HG03280 (cell line): ENCODE measurements around the gene POLDIP2.

ENCODE experiments used
- ATAC-seq: cut with Tn5 transposase; IDR thresholded peaks from one replicate; pipeline ENCODE4 v1.9.1; 2021; ENCODE audit warnings: mild to moderate bottlenecking, moderate library complexity; ENCODE audit not compliant: unreplicated experiment

The POLDIP2 gene

DNA sequence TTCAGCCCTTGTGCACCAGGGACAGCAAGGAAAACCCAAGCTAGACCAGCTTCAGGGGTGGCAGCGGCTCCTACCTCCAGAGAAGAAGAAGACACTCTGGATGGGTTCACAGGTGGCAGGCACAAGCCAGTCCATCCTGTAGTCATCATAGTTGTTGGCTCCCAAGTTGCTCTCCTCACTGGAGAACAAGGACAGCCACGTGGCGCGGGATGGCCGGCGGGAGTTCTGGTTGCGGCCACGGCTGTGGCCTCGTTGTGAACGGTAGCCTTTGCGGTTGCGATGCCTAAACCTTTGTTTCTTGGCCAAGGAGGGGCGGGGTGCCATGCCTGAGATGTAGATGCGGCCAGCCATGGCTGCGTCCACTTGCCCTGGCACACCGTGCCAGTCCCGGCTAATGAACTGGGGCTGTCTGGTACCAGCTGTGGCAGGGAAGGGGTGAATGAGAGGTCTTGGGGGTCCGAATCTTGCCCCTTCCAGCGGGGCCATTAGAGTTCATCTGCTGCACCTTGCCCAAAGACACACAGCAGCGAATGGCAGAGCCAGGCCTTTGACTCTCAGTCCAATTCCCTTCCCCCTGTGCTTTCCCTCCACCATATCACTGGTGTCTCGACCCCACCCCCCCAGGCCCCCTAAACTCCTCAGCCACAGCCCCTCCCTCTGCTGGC, 10.4 kb upstream of the POLDIP2 start:
- no peak for ATAC-seq

DNA sequence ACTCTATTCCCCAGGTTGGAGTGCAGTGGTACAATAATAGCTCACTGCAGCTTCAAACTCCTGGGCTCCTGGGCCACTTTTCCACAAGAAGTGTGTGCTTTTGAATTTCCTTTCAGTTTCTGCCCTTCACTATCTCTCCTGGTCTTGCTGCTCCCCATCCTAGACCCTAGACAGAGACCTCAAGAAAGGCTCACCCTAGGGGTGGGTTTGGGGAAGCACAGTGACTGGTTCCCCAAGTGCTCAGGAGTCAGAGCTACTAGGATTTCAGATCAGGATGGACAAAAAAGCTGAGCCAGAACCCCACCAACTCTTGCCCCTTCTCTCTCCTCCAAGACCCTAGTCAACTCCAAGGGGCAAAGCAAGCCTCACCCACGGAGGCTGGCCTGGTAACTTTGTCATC, 9.3 kb upstream of the POLDIP2 start:
- no peak for ATAC-seq

DNA sequence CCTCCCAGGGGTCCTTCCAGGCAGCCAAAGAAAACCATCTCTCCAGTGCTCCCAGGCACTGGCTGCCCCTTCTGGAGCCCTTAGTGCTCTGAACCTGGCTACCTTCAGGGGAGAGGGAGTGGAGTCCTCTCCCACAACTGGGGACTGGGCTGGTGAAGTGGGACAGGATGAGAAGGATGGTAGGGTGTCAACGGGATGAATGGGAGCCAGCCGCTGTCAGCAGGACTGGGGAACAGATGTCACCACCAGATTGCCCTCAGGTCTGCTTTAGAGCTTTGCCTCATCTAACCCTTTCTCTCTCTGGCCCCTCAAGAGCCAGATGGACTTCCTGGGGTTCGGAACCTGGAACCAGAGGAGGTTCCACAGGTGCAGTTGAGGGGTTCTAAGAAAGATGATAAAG, 8.2 kb upstream of the POLDIP2 start:
- ATAC-seq = no peak

DNA sequence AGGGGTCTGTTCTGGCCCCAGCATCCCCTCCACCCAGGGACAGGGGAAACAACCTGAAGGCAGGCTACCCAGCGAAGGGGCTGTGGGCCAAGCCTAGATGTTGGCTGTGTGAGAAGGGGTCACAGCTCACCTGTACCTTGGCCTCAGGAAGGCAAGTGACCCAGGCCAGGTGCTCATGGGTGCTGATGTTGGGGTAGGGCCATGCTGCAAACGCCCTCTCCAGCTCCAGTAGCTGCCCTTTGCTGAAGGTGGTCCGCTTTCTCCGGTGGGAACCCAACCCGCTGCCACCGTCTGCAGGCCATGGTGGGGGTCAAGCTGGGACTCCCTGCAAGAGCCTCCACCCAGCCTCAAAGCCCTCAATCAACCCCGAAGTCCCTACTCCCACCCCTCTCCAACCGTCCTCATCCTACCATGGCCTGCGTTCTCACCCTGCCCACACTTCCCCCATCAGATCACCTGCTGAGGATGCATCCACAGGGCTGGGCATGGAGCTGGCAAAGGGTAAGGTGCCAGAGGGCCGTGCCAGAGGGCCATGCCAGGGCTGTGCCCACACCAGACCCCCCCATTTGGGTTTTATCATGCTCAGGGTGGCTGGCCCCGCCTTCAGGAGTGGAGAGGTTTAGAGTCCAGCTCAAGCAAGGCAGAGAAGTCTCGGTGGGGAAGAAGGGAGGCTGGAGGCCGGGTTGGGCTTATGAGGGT, 7.5 kb upstream of the POLDIP2 start, which contains the start of gene SEBOX:
TSS of gene SEBOX (minus strand) at position 535 of the 699 bp plus-strand sequence. CDS start at position 487, 48 bp downstream.
- ATAC-seq = no peak

DNA sequence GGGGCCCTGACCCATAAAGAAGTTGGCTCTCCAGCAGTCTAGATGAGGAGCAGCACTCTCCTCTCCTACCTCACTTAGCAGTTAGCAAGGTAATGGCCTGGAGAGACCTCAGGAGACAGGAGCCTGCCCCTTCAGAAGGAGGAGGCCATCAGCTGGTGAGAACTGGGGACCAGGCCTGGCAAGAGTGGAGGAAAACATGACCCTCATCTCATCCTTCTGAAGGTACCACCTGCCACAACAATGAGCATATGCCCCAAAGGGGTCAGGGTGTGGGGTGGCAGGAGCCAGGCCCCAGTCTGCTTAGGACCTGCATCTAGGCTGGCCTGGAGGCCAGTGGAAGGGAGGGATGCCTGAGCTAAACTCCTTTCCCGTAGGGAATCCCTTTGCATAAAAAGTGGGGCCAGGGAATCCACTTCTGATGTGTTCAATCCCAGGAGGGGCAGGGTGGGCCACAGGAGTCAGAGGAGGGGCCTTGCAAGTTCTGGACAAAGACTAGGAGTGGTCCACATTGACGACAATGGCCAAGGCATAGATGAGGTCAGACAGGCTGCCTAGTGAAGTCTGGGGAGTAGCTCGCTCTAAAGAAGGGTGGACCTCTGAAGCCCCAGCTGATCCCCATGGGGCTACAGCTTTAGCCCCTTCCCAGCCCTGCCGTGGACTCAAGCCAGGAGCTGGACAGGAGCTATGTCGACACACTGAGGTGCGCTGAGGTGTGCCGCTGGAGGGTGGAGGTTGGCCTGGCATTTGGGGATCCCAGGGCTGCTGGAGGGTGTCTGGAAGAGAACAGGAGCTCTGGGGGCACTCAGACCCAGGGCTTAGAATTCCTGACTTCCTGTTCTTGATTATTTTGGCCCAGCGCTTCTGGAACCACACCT, 6.7 kb upstream of the POLDIP2 start:
- ATAC-seq = no peak

DNA sequence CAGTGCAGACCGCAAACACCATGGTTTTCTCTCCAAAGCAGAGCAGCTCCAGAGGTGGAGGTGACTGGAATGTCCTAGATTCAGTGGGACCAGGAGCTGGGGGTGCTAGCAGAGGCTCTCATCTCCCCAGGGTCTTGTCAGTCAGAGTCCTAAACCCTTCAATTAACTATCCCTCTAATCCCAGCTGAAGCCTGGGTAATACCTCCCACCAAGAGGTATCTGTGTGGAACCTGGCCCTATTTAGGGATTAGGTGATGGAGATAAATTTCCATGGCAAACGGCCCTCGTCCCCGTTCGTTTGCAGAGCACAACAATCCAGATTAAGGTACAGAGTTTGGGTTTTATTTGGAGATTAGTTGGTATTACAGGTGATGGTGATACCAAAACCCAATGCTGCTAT, 5.9 kb upstream of the POLDIP2 start:
- ATAC-seq = no peak

DNA sequence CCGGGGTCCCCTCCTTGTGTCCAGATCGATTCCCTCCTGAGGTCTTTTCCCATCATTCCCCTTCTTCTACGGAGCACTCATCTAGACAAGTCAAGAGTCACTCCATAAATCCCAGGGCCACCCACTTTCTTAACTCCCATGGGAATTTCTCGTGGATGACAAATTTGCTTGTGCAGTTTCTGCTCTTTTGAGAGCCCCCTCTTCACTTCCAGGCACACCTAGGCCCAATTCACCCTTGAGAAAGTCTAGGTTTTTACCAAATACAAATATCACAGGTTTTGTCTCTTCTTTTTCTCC, 522 bp upstream of the POLDIP2 start:
- ATAC-seq = no peak

DNA sequence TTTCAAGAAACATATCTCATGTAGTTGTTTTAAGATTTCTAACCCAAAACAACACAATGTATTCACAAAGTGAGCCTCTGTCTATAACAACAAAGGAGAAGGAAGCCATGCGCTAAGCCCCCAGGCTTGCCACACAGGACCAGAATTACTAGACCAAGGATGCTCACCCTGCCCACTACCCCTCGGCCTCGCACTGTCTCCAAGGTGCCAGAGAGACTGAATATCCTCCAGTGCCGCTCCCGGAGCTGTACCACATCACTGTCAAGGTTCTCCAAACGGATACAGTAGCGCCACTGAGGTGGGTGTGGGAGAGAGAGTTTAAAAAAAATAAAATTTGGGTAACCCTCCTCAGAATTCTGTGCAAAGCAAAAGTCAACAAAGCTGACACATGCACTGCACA, 7.1 kb downstream of the POLDIP2 start:
- ATAC-seq = no peak

DNA sequence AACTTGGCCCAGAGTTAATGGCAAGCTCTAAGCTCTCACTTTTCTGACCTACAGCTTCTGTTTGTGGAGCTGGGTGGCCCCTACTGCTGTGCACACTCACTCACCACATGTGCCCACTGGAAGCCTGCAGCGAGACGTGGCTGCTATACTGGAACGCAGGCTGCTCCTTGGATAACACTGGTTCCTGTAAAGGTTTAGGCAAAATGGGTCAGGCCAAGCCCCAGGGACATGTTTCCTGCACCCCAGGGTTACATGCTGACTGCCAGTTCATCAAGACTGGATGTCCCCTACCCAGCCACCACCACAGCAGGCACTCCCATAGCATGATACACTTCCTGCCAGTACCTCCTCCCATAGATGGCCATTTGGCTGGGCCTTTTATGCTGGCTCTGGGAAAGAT, 8.3 kb downstream of the POLDIP2 start:
- no peak for ATAC-seq

DNA sequence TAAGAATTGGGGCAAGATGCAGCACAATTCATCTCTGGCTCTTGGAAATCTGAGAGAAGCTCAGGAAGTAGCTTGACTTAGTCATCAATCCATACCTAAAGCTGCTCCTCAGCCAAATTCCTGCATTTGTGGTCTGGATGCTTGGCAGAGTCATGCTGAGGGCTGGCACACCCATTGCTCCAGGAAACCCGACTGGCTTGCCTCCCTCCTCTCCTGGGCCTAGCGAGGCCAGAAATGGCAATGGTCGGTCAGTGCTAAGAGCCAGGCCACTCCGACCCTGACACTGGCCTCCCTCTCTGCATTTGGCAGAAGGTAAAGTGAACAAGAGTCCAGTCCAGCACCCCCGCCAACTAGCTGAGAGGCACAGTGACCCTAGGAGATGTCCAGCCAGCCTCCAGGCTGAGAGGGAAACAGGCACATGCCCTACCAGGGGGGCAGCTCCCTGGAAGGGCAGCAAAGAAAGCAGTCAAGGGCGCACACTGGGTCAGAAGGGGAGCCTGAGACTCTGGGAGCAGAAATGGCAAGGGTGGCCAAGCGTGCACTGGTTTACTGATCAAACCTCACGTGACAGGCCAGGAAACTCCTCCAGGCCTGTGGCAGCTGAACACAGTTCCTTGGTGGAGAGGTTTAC, 10.0 kb downstream of the POLDIP2 start:
- ATAC-seq = no peak

DNA sequence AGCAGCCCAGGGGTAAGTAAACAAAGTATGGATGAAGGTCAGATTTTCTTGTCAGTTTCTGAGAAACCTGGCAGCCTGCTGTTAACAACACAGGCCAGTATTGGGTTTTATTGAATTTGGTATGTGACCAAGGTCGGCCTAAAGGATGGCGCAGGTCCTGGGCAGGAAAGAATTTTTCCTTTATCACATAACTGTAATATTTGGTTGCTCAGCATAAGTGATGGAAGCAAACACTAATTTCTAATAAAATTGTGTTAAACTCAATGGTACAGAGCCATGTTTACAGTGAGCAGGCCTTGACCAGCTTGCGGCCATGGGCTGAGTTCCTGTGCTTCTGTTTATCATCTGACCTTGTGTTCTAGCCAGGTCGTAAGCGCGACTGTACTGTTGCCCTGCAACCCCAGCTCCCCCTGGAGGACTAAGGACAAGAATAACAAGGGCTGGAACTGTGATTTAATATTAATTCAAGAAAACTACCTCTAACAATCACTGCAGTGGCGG, 10.5 kb downstream of the POLDIP2 start:
- ATAC-seq = no peak

DNA sequence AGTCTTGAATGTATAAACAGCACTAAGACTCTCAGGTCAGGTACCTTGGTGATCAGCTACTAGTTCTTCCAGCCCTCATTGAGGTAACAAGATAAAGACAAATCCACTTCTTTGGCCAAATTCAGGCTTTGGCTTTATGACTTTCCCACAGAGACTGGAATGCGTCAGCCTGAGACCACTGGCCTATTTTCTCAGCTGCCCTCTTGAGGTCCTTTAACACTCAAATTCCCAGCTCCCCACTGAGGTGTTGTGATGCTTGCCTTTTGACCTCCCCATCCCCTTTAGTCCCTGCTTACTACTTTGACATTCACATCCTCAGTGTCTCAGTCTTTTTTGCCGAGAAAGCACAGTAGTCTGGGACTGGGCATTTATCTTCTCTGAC, 11.1 kb downstream of the POLDIP2 start:
- no peak for ATAC-seq

DNA sequence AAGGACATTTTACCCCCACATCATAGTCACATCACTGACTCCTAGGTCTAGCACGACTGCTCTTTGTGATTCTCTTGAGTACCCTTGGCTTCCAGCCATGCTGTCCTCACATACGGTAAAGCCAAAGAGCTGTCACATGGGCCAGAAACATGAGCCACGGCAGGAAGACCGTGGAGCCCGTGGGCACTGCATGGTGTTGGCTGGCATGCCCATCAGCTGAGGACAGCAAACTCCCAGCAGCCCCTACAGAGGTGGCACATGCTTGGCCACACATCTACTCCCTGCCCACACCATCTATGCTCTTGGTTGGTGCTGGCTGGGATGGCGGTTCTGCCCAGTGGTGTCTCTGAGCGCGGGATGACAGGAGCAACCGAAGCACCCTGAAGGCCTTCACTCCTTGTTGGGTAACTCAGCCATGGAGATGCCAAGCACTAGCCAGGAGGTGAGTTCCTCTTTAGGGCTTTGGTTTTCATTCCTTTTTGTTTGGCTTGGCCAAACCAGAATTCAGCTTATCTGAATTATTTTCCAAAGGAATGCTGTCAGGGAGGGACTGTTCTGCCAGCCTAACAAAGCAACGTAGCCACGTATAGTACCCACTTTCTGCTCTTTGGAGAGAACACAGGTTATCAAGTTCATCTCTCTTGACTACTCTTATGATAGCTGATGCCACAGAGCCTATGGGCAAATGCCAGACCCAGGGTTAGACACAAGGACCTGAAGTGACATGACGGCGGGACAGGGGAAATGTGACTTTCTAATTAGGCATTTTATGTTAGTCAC, 11.7 kb downstream of the POLDIP2 start:
- ATAC-seq = no peak

DNA sequence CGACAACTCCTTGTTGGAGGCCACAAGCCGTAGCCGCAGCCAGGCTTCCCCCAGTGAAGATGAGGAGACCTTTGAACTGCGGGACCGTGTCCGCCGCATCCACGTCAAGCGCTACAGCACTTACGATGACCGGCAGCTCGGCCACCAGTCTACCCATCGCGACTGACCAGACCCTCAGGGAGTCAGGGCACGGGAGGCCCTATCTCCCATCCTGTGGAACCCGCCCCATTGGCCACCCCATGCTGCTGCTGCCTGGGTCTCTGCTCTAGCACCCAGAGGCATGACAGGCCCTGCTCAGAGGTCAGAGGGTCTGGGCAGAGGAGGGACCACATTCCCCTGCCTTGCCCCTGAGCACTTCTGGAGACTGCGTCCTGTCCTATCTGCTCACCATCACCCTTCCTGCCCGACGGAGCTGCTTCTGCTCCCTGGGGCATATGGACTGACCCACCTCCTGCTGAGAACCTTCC, 12.9 kb downstream of the POLDIP2 start:
- no peak for ATAC-seq

DNA sequence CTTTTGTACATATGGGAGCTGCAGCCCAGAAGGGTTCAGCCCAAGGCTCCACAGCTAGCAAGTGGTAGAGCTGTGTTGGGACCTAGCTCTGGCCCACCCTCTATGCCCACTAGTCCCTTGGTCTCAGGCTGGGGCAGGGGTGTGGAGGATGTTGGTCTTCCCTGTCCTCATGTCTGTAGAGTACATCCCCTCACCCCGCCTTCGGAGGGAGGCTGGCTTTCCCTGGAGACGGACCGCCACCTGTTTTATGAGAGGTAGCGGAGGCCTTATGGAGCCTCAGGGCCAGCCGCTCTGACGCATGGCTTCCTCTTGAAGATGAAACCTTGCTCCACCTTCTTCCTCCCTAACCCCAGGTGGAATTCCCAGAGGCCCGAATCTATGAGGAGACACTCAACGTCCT, 13.3 kb downstream of the POLDIP2 start:
- no peak for ATAC-seq

DNA sequence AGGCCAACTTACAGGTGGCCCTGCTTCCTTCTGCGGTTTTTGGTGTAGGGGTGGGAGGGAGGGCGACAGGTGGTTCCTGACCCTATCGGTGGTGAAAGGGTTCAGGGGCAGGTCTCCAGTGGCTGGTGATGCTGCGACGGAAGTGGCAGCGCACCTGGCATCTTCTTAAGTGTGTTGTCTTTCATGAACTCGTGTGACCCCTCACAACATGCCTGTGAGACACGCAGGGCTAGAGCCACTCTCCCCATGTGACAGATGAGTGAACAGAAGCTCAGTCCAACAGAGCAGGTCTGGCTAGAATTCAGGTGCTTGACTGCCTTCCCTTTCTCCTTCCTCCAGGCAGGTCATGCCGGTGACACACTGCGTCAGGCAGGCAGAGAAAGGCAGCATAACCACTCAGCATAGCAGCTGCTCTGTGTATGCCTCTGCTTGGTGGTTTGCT, 13.8 kb downstream of the POLDIP2 start:
- ATAC-seq = no peak

DNA sequence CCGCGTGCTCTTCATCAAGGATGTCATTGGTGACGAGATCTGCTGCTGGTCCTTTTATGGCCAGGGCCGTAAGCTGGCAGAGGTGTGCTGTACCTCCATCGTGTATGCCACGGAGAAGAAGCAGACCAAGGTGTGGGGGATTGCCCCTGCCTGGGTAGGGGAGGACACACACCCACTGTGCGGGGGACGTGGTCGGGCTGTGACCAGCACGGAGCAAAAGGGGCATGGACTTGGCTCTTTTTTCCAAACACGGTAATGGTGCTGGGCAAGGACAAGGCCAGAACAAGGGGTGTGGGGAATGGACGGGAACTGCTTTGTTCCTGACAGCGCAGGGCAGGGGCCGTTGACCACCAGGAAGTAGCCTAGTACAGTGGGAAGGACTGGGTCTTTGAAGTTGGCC, 15.0 kb downstream of the POLDIP2 start:
- ATAC-seq = no peak

DNA sequence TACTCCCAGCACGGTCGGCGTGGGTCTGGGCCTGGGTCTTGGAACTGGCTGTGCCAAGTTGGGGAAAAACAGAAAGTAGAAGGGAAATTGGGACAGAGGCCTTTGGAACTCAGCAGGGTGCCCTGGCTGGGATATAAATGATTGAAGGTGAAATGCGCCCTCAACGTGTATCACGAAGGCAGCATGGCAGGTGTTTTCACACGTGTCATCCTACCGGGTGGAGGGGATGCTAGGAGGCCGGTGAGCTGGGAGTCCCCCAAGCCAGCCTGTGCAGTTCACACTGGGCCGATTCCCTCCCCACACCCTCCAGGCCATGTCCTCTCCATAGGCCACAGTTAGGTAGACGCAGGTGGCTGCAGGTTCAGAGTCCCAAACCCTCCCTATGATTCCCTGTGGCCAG, 15.8 kb downstream of the POLDIP2 start:
- no peak for ATAC-seq

DNA sequence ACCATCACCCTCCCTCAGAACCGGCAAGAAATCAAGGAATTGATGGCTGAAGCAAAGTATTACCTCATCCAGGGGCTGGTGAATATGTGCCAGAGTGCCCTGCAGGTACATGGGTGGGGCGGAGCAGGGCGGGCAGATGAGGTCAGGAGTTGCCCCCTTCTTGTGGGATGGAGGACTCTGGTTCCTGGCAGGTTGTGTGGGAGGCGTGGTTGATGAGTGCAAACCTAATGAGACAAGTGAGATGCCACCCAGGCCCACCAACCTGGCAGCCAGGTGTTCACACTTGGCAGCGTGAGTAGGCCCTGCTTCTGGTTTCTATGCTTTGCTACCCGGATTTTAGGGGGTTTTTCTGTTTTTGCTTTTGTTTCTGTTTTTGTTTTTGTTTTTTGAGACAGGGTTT, 17.0 kb downstream of the POLDIP2 start:
- ATAC-seq = no peak

DNA sequence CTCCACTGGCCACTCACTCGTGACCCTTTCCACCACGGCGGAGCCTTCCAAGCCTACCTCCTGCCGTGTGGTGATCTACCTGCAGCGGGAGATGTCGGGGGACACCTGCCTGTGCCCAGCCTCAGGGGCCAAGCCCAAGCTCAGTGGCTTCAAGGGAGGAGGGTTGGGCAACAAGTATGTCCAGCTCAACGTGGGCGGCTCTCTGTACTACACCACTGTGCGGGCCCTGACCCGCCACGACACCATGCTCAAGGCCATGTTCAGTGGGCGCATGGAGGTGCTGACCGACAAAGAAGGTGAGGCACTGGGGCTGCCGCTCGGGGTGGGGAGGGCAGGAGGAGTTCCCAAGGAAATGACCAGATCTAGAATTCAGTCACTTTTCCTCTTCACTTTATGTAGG, 17.9 kb downstream of the POLDIP2 start:
- no peak for ATAC-seq
